NT2/D1 (cell line): ENCODE results near the gene SH3PXD2B.

Source experiments
- YY1 ChIP-seq: IDR thresholded peaks from 2 replicates; pipeline ENCODE4 v1.6.1; 2011; ENCODE audit not compliant: insufficient read length, insufficient read depth
- ZNF274 ChIP-seq: IDR thresholded peaks from 2 replicates; pipeline ENCODE4 v1.6.1; 2011; ENCODE audit warnings: mild to moderate bottlenecking, low read depth, low read length

DNA sequence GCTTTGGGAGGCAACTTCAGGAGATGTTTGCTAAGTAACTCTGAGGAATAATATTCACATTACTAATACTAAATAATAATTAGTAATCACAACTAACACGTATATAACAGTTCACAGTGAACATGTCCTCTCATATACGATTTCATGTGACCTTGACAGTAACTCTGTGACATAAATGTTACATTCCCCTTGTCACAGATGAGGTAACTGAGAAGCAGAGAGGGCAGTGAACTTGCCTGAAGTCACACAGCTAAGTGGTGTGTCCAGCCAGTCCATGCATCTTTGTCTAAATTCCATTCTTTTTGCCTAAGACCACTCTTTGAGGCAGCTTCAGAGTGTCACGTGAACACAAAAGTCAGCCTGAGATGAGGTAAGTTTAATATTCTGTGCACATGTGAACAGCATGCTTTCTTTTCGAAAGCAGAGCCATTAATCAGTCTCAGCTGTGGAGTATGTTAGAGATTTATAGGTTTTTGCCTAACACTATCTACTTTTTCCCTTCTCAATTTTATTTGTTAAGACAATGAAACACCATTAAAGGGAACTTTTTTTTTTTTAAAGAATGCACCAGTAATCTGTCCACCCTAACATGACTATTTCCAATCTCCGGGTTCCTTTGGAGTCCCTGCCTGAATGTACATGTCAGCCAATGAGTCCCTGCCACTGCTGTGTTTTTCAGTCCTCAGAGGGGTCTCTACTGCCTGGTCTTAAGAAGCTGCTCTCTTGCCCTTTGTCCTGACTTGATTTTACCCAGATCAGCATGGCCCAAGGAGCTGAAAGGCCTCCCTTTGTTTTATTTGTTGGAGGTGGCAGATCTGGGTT is 43.5 kb downstream of the SH3PXD2B start:
- no peak for TF ChIP-seq YY1
- no peak for TF ChIP-seq ZNF274
